ENCODE data around the gene TP63.

- TF ChIP-seq CTCF (IDR thresholded peaks at IDR 0.05): no peak
- TF ChIP-seq POLR2A (IDR thresholded peaks at IDR 0.05): no peak
Measured at GRCh38 chr3:189821262-189821661, 190.1 kb downstream of the TP63 start.
